ENCODE data around the gene RCOR3. TPM values are rescaled to one million over a fixed set of nuclear protein-coding genes. Genes with fewer than 3 reads are reported as not detected.

RCOR3 gene
- total RNA-seq, 1 experiment from 2014 or later, result 39.0 TPM

DNA sequence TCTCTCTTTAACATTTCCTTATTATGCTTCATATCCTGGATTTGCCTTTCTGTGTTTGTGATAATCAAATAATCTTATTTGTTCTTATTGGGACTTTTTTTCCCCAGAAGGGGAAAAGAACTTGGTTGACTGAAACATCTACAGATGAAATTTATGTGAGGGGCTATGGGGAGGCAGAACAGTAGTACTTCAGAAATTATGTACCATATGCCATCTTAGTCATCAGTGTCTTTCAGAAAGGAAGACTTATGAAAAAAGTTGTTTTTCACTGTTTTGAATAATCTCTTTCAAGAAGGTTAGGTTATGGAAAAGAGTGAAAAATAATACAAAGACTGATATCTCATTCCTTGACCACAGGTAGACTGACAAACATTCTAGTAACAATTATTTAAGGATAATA lies 37.2 kb downstream of the RCOR3 start:
- BruUV-seq (replicated peaks), result no TSS peak
- Histone ChIP-seq H3K27ac (ENCODE audit: low read depth, low read length, poor library complexity, severe bottlenecking) (no peak overlapping the region), H3K9me3 (ENCODE audit: low read depth, low read length, poor library complexity, severe bottlenecking) (no peaks in the 10 kb centered on the region), H3K27me3 (replicated peaks; ENCODE audit: insufficient read depth, low read depth, low read length, poor library complexity) (no peaks in the 10 kb centered on the region), H3K36me3 (ENCODE audit: insufficient read depth, low read length, poor library complexity, severe bottlenecking) (peaks cover 41% of the 10 kb centered on the region), H3K4me3 (ENCODE audit: low read depth, low read length, poor library complexity, severe bottlenecking) (no peak overlapping the region), H3K4me1 (ENCODE audit: insufficient read depth, low read length, poor library complexity, severe bottlenecking) (no peaks in the 10 kb centered on the region)
- CTCF ChIA-PET, result no interaction called here
- DNase-seq (ENCODE audit: low spot score), result no peak
- POLR2A ChIA-PET (ENCODE audit: low non-redundant PET), result no interaction called here
- TF ChIP-seq, protein P1, sequence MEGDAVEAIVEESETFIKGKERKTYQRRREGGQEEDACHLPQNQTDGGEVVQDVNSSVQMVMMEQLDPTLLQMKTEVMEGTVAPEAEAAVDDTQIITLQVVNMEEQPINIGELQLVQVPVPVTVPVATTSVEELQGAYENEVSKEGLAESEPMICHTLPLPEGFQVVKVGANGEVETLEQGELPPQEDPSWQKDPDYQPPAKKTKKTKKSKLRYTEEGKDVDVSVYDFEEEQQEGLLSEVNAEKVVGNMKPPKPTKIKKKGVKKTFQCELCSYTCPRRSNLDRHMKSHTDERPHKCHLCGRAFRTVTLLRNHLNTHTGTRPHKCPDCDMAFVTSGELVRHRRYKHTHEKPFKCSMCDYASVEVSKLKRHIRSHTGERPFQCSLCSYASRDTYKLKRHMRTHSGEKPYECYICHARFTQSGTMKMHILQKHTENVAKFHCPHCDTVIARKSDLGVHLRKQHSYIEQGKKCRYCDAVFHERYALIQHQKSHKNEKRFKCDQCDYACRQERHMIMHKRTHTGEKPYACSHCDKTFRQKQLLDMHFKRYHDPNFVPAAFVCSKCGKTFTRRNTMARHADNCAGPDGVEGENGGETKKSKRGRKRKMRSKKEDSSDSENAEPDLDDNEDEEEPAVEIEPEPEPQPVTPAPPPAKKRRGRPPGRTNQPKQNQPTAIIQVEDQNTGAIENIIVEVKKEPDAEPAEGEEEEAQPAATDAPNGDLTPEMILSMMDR (conservative IDR thresholded peaks at IDR 0.05; ENCODE audit: low read depth, low read length), result no peak
- no peak for TF ChIP-seq EZH2 (IDR thresholded peaks at IDR 0.05; ENCODE audit: borderline replicate concordance, low read depth, low read length, poor library complexity, severe bottlenecking)
- intact Hi-C loops (cut with micrococcal nuclease; ENCODE audit: unreplicated experiment), result no loop called here

DNA sequence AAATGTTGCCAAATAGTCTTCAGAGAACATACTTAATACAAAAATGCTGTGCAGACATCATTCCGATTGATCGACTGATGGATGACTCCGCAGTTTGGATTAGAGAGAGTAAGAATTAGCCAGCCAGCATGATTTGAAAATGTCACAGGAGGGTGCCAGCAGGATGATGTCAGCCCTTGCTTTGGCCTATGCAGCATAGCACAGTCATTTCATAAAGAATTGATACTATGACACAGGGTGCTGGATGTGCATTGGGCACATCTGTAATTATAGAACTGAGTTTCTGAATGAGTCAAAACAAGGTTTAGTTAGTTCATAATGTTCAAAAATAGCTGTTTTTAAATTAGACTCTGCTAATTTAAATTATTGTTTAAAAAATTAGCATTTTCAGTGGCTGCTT lies 45.9 kb downstream of the RCOR3 start:
- CTCF ChIA-PET, result no interaction called here
- DNase-seq (ENCODE audit: low spot score), result peak; percentile 71
- H3K36me3 ChIP-seq (ENCODE audit: insufficient read depth, low read length, poor library complexity, severe bottlenecking), result peaks cover 9% of the 10 kb centered on the region

DNA sequence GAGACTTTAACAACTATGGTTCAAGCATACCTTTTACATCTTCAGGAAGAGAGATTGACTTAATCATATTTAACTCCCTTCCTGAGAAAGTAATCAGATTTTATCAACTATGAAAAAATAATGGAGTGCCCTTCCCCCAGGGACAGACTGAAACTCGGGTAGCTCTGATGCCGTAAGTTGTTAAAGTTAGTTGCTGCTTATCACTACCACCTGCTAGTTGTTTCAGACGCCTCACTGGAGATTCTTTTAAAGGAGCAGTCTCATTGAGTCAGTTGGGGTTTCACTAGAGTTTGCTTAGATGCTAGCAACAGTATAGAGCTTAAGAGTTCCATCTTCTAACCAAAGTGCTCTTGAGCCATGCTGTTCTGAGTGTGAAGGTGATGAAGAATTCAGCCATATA lies 50.5 kb downstream of the RCOR3 start:
- ChIA-PET CTCF (no interaction called here), POLR2A (ENCODE audit: low non-redundant PET) (no interaction called here)
- H3K4me3 ChIP-seq (ENCODE audit: low read depth, low read length, poor library complexity, severe bottlenecking), result no peak overlapping the region
- H3K27ac ChIP-seq (ENCODE audit: low read depth, low read length, poor library complexity, severe bottlenecking), result no peak overlapping the region
- peaks cover 11% of the 10 kb centered on the region for H3K4me1 ChIP-seq (ENCODE audit: insufficient read depth, low read length, poor library complexity, severe bottlenecking)
- no peak for DNase-seq (ENCODE audit: low spot score)
- H3K9me3 ChIP-seq (ENCODE audit: low read depth, low read length, poor library complexity, severe bottlenecking), result no peaks in the 10 kb centered on the region
- no peaks in the 10 kb centered on the region for H3K27me3 ChIP-seq (replicated peaks; ENCODE audit: insufficient read depth, low read depth, low read length, poor library complexity)
- peaks cover 25% of the 10 kb centered on the region for H3K36me3 ChIP-seq (ENCODE audit: insufficient read depth, low read length, poor library complexity, severe bottlenecking)
- BruUV-seq (replicated peaks), result no TSS peak
- TF ChIP-seq, protein P1 (conservative IDR thresholded peaks at IDR 0.05; ENCODE audit: low read depth, low read length), result no peak
- TF ChIP-seq EZH2 (IDR thresholded peaks at IDR 0.05; ENCODE audit: borderline replicate concordance, low read depth, low read length, poor library complexity, severe bottlenecking), result no peak
- intact Hi-C loops (cut with micrococcal nuclease; ENCODE audit: unreplicated experiment), result no loop called here

More for the DNA sequence above, 45.9 kb downstream of the RCOR3 start:
- no peak for TF ChIP-seq EZH2 (IDR thresholded peaks at IDR 0.05; ENCODE audit: borderline replicate concordance, low read depth, low read length, poor library complexity, severe bottlenecking)
- TF ChIP-seq, protein P1 (conservative IDR thresholded peaks at IDR 0.05; ENCODE audit: low read depth, low read length), result no peak
- POLR2A ChIA-PET (ENCODE audit: low non-redundant PET), result no interaction called here
- Histone ChIP-seq H3K27me3 (replicated peaks; ENCODE audit: insufficient read depth, low read depth, low read length, poor library complexity) (no peaks in the 10 kb centered on the region), H3K4me1 (ENCODE audit: insufficient read depth, low read length, poor library complexity, severe bottlenecking) (peaks cover 9% of the 10 kb centered on the region), H3K9me3 (ENCODE audit: low read depth, low read length, poor library complexity, severe bottlenecking) (no peaks in the 10 kb centered on the region), H3K27ac (ENCODE audit: low read depth, low read length, poor library complexity, severe bottlenecking) (no peak overlapping the region), H3K4me3 (ENCODE audit: low read depth, low read length, poor library complexity, severe bottlenecking) (no peak overlapping the region)
- BruUV-seq (replicated peaks), result no TSS peak
- intact Hi-C loops (cut with micrococcal nuclease; ENCODE audit: unreplicated experiment), result loop anchor here (1.0 kb wide), 1 partner anchor 46 kb away; the partner anchor contains the start of gene RCOR3

All from A673 (cell line).